KMS-11 (cell line): Measurements from ENCODE around the gene RBCK1.

Source experiments
- H2AFZ ChIP-seq: fragments of 200-600 bp; sonication (generic); 2 replicates; pipeline ENCODE4 v1.6.1; 2016; ENCODE audit warnings: antibody characterized with exemption, mixed run types, low read depth
- H3K27ac ChIP-seq: fragments of 200-600 bp; sonication (generic); 2 replicates; pipeline ENCODE4 v1.6.1; 2016; ENCODE audit warnings: mild to moderate bottlenecking, mixed run types
- H3K27me3 ChIP-seq: fragments of 200-600 bp; sonication (generic); 2 replicates; pipeline ENCODE4 v1.6.1; 2017; ENCODE audit warnings: mild to moderate bottlenecking, low read depth, mixed run types, moderate library complexity; ENCODE audit not compliant: insufficient read depth
- H3K36me3 ChIP-seq: fragments of 200-600 bp; sonication (generic); 2 replicates; pipeline ENCODE4 v1.6.1; 2017; ENCODE audit warnings: mild to moderate bottlenecking, mixed run types; ENCODE audit not compliant: insufficient read depth
- H3K4me1 ChIP-seq: fragments of 200-600 bp; sonication (generic); 2 replicates; pipeline ENCODE4 v1.6.1; 2016; ENCODE audit warnings: mild to moderate bottlenecking, low read depth, mixed run types; ENCODE audit not compliant: poor library complexity, severe bottlenecking
- H3K4me2 ChIP-seq: fragments of 200-600 bp; sonication (generic); 2 replicates; pipeline ENCODE4 v1.7.0; 2016; ENCODE audit warnings: mild to moderate bottlenecking, mixed run types
- H3K4me3 ChIP-seq: fragments of 200-600 bp; sonication (generic); IDR thresholded peaks from 2 replicates; pipeline ENCODE4 v1.6.1; 2017; ENCODE audit warnings: low read depth, low read length, mixed read lengths; ENCODE audit not compliant: insufficient read depth
- H3K79me2 ChIP-seq: fragments of 200-600 bp; sonication (generic); 2 replicates; pipeline ENCODE4 v1.6.1; 2016; ENCODE audit warnings: low read depth, mixed run types; ENCODE audit not compliant: insufficient read depth
- H3K9ac ChIP-seq: fragments of 200-600 bp; sonication (generic); 2 replicates; pipeline ENCODE4 v1.6.1; 2016; ENCODE audit warnings: mild to moderate bottlenecking, mixed run types
- H4K20me1 ChIP-seq: fragments of 200-600 bp; sonication (generic); 2 replicates; pipeline ENCODE4 v1.6.1; 2016; ENCODE audit warnings: mild to moderate bottlenecking, mixed run types; ENCODE audit not compliant: insufficient read depth
- CTCF ChIP-seq: fragments of 200-600 bp; sonication (generic); conservative IDR thresholded peaks from 2 replicates; pipeline ENCODE4 v1.6.1; 2017; ENCODE audit warnings: low read depth, mild to moderate bottlenecking, antibody characterized with exemption, low read length, moderate library complexity, mixed read lengths

The RBCK1 gene

GRCh38 chr20:478010-478948 is 70.2 kb downstream of the RBCK1 start:
- Histone ChIP-seq H4K20me1 (no peaks in the 10 kb centered on the region), H3K4me3 (no peak overlapping the region), H3K79me2 (no peaks in the 10 kb centered on the region), H3K9ac (no peak overlapping the region), H2AFZ (no peak overlapping the region), H3K36me3 (no peaks in the 10 kb centered on the region), H3K27ac (no peak overlapping the region), H3K4me1 (no peaks in the 10 kb centered on the region), H3K4me2 (no peak overlapping the region), H3K27me3 (no peaks in the 10 kb centered on the region)
- TF ChIP-seq CTCF, result no peak

- Histone ChIP-seq H3K27me3 (no peaks in the 10 kb centered on the region), H3K27ac (no peak overlapping the region)
Observed at GRCh38 chr20:478949-479429, 70.9 kb downstream of the RBCK1 start.

GRCh38 chr20:479487-479886 is 71.4 kb downstream of the RBCK1 start:
- H3K27me3 ChIP-seq, result no peaks in the 10 kb centered on the region
- no peaks in the 10 kb centered on the region for H4K20me1 ChIP-seq
- no peak overlapping the region for H2AFZ ChIP-seq
- H3K4me1 ChIP-seq, result no peaks in the 10 kb centered on the region
- TF ChIP-seq CTCF, result no peak
- no peak overlapping the region for H3K9ac ChIP-seq
- no peak overlapping the region for H3K4me3 ChIP-seq
- no peaks in the 10 kb centered on the region for H3K79me2 ChIP-seq
- H3K27ac ChIP-seq, result no peak overlapping the region
- no peaks in the 10 kb centered on the region for H3K36me3 ChIP-seq
- H3K4me2 ChIP-seq, result no peak overlapping the region

More at GRCh38 chr20:478949-479429, 70.9 kb downstream of the RBCK1 start:
- Histone ChIP-seq H3K4me2 (no peak overlapping the region), H3K4me1 (no peaks in the 10 kb centered on the region), H3K9ac (no peak overlapping the region), H2AFZ (no peak overlapping the region), H3K79me2 (no peaks in the 10 kb centered on the region), H3K36me3 (no peaks in the 10 kb centered on the region), H3K4me3 (no peak overlapping the region), H4K20me1 (no peaks in the 10 kb centered on the region)
- peak; percentile 69 for TF ChIP-seq CTCF

- H3K27ac ChIP-seq, result no peak overlapping the region
- no peak overlapping the region for H3K9ac ChIP-seq
- no peak overlapping the region for H3K4me2 ChIP-seq
- no peaks in the 10 kb centered on the region for H3K79me2 ChIP-seq
- no peak overlapping the region for H2AFZ ChIP-seq
- no peaks in the 10 kb centered on the region for H3K27me3 ChIP-seq
- no peaks in the 10 kb centered on the region for H3K36me3 ChIP-seq
- no peaks in the 10 kb centered on the region for H3K4me1 ChIP-seq
- H3K4me3 ChIP-seq, result no peak overlapping the region
- H4K20me1 ChIP-seq, result no peaks in the 10 kb centered on the region
- TF ChIP-seq CTCF, result no peak
Observed at GRCh38 chr20:480044-480443, 71.9 kb downstream of the RBCK1 start.
